Stomach smooth muscle (tissue), 2 donors: ENCODE data around the gene PHOX2A.

Source experiments
- H3K27ac ChIP-seq: one replicate; pipeline ENCODE4 v1.7.0; 2013; ENCODE audit warnings: mild to moderate bottlenecking, low read length, inconsistent platforms
- H3K27me3 ChIP-seq, 2 donors: one replicate each; pipeline ENCODE4 v1.7.0; 2013; ENCODE audit warnings: low read length in 2 of 2; ENCODE audit not compliant: insufficient read depth in 2 of 2, control insufficient read depth in 1 of 2
- H3K36me3 ChIP-seq, 2 donors: one replicate each; pipeline ENCODE4 v1.7.0; 2013; ENCODE audit warnings: low read length in 2 of 2; ENCODE audit not compliant: control insufficient read depth in 2 of 2, insufficient read depth in 2 of 2
- H3K4me1 ChIP-seq: one replicate; pipeline ENCODE4 v1.7.0; 2013; ENCODE audit warnings: low read length; ENCODE audit not compliant: control insufficient read depth, insufficient read depth
- H3K4me3 ChIP-seq, 2 donors: one replicate each; pipeline ENCODE4 v1.7.0; 2013; ENCODE audit warnings: low read length in 2 of 2
- H3K9ac ChIP-seq, 2 donors: one replicate each; pipeline ENCODE4 v1.7.0; 2013; ENCODE audit warnings: low read length in 2 of 2, mild to moderate bottlenecking in 1 of 2
- H3K9me3 ChIP-seq, 2 donors: one replicate each; pipeline ENCODE4 v1.7.0; 2013; ENCODE audit warnings: low read length in 2 of 2; ENCODE audit not compliant: control insufficient read depth in 2 of 2
- donor health status: healthy.
- donor health status: Pancreatic carcinoma.

PHOX2A gene

DNA sequence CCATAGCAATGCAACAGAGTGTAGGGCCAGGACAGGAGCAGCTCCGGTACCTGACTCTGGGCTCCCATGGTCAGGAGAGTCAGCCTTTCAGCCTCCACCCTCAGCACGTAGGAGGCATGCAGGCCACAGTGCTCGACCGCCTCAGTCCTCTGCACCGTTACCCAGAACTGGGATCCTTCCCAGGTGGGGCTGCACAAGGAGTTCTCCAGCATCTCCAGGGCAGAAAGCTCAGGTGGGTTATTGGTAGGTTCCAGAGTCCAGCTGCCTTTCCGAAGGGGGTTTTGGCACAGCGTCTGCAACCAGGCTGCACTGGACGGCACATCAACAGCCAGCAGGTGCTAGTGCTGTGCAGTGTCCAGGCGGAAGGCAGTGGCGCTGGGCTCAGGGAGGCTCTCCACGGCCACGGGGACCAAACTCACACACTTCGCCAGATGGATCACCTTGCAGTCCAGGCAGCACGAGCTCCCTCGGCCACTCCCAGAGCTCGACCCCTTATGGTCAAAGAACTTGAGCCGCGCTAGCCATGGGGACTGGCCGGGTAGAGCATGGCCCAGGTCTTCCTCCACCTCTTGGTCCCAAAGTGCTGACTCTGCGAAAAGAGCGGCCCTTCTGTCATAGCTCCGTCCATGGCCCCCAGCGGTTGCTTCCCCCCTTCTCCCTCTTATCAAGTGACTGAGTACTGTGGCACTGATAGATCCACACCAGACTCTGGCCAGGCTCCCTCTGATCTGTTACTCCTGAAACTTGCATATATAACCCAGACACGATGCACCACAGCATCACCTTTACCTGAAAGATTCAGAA lies 6.9 kb upstream of the PHOX2A start:
- H3K9me3 ChIP-seq = no peaks in the 10 kb centered on the region
- H3K9ac ChIP-seq = no peak overlapping the region
- no peaks in the 10 kb centered on the region for H3K36me3 ChIP-seq
- no peaks in the 10 kb centered on the region for H3K4me1 ChIP-seq
- H3K27me3 ChIP-seq = peaks cover 13 to 24% of the 10 kb centered on the region in 2 donors
- no peak overlapping the region for H3K27ac ChIP-seq
- H3K4me3 ChIP-seq = no peak overlapping the region

DNA sequence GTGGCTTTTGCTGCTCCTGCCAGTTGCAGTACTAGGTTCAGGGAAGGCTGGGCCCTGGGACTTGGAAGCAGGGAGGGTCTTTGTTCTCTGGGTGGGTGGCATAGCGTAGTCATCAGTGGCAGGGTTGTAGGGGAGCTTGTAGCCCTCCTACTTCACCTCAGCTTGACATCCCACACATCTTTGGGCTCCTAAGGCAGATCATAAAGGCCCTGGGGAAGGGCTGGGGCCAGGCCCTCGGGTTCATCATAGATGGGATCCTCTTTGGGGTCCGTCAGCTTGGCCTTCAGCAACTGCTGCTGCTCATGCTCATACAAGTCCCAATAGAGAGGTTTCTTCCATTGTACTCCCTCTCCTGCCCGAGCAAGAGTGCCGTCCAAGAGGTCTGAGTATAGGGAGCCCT lies 6.0 kb upstream of the PHOX2A start:
- peaks cover 22 to 31% of the 10 kb centered on the region in 2 donors for H3K27me3 ChIP-seq
- no peak overlapping the region for H3K9ac ChIP-seq
- H3K4me1 ChIP-seq = peaks cover under 1% of the 10 kb centered on the region
- H3K9me3 ChIP-seq = no peaks in the 10 kb centered on the region
- no peak overlapping the region for H3K27ac ChIP-seq
- no peaks in the 10 kb centered on the region for H3K36me3 ChIP-seq
- no peak overlapping the region for H3K4me3 ChIP-seq

DNA sequence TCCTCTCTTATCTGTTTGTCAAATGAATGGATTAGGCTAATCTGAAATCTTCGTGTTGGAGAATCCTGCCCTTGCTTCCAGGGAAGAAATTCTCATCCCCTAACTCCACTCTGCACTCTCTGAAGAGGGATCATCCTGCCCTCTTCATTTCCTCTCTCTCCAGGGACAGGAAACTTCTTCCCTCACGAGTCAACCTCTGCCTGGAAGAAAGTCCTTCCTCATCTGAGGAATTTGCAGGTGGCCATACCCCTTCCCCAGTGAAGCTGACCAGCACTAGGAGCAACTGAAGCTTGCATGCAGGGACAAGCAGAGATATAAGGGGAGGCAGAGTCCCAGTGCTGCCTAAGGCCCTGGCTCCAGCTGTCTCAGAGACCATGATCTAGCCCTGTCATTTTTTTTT lies 3.6 kb upstream of the PHOX2A start:
- Histone ChIP-seq H3K9me3 (no peaks in the 10 kb centered on the region), H3K36me3 (no peaks in the 10 kb centered on the region), H3K9ac (no peak overlapping the region), H3K27me3 (peaks cover 42 to 50% of the 10 kb centered on the region in 2 donors), H3K4me3 (no peak overlapping the region), H3K27ac (no peak overlapping the region), H3K4me1 (peaks cover 8% of the 10 kb centered on the region)

DNA sequence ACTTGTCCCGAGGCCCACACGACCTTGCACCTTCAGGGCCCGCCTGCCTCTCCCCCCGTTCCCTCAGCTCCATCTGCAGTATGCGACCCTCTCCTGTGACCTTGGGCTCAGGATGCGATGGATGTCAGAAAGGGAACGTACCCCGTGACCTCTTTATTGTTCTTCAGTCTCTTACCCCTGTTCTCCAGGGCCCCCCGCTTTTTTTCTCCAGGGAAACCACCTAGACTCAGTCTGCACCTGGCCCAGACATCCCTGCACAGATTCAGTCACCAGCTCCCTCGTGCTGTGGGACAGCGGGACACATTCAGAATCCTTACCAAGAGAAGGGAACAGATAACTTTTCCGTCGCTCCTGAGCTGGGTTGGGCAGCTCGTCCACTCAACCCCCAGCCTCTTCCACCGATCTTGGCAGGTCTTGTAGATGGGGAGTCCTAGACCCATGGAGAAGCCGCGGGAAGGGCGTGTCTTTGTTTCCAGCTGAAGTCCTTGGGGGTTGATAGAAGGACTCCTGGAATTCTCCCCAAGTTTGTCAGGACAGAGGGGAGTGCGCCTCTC lies 1.4 kb upstream of the PHOX2A start:
- H3K9me3 ChIP-seq = no peaks in the 10 kb centered on the region
- H3K27ac ChIP-seq = no peak overlapping the region
- H3K27me3 ChIP-seq = peaks cover 52 to 62% of the 10 kb centered on the region in 2 donors
- H3K9ac ChIP-seq = no peak overlapping the region
- H3K4me3 ChIP-seq = no peak overlapping the region
- no peaks in the 10 kb centered on the region for H3K36me3 ChIP-seq
- H3K4me1 ChIP-seq = peaks cover 15% of the 10 kb centered on the region

DNA sequence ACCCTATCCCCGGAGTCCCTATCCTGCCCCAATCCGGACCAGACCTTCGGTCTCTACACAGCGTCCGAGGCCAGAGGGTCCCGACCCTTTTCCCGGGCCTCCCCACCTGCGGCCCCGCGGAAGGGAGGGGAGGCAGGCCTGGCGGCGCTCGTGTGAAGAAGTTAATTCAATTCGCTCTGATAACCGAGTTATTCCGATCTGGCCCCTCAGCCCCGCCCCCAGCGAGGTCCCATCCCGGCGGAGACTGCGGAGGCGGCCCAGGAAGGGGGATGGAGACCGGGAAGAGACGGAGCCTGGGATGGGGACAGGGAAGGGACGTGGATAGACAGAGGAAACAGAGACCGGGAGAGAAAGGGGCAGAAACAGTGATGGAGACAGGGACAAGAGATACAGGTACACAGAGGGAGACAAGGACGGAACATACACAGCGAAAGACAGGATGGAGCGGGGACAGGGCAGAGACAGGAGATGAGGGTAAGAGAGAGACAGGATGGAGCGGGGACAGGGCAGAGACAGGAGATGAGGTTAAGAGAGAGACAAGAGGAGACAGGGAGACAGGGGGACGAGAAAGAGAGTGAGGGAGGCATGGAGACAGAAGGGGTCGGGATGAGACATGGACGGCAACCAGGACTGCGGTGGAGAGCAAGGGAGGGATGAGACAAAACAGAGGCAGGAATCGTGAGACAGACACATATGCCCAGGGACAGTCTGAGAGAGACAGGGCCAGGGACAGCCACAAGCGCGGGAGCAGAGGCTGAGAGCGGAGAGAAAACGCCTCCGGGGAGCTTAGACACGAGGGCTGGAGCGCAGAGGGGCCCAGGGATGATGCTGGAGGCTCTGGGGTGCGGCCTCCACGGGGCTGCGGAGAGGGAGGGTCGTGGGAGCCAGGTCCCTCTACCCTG lies 636 bp upstream of the PHOX2A start:
- H3K27ac ChIP-seq = no peak overlapping the region
- peaks cover 52 to 57% of the 10 kb centered on the region in 2 donors for H3K27me3 ChIP-seq
- no peaks in the 10 kb centered on the region for H3K36me3 ChIP-seq
- no peak overlapping the region for H3K9ac ChIP-seq
- peaks cover 23% of the 10 kb centered on the region for H3K4me1 ChIP-seq
- H3K4me3 ChIP-seq = no peak overlapping the region
- H3K9me3 ChIP-seq = no peaks in the 10 kb centered on the region

DNA sequence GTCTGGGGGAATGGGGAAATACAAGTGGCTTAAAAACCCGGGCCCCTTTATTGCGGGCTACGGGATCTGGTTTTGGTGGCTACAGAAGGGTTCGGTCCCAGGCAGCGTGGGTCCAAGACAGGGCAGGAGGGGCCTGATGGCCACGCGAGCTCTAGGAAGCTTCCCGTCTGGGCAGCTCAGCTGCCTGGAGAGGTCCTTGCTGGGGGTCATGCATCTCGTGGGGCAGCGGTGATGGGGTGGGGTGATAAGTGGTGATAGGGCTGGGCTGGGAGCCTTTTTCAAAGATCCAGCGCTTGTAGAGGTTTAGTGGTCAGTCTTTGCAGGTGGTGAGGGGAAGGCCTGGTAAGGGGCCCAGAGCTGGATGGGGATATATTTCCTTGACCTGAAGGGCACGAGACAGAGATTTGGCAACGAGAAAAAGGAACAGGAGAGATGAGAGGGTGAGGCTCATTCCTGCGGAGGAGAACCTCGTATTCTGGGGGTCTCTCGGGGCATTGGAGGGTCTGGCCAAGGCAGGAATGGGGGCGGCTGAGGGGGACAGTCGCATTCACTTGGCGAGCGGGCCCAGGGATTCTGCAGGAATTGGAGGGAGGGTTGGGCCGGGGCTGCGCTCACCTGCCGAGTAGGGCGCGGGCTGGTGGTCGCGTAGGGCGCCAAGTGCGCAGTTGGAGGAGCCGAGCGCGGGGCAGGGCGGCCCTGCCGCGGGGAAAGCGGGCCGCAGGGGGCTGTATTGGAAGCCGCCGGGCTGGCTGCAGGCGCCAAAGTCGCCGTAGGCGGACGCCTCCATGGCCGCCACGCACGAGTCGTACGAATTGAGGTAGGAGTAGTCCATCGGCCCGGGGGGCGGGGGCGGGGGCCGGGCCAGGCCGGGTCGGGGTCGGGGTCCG lies 560 bp downstream of the PHOX2A start:
- no peak overlapping the region for H3K4me3 ChIP-seq
- H3K27me3 ChIP-seq = peaks cover 52 to 54% of the 10 kb centered on the region in 2 donors
- no peak overlapping the region for H3K27ac ChIP-seq
- no peaks in the 10 kb centered on the region for H3K9me3 ChIP-seq
- no peak overlapping the region for H3K9ac ChIP-seq
- peaks cover 34% of the 10 kb centered on the region for H3K4me1 ChIP-seq
- no peaks in the 10 kb centered on the region for H3K36me3 ChIP-seq

DNA sequence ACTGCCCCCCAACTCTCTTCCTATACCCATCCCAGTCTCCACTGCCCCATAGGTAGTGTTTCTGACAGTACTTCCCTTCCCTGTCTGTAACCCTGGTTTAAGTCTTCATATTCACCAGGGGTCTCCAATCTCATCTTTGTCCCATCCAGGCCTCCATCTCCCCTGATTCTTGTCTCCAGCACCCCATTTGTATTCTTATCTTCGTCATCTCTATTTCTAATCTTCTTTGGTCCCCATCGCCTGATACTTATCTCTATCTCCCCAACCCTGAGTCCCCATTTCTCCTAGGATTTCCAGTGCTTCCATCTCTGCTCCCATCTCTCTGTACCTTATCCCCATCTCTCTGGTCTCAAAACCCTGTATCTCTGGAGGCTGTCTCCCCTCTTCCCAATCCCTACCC lies 1.8 kb downstream of the PHOX2A start:
- Histone ChIP-seq H3K4me1 (peaks cover 47% of the 10 kb centered on the region), H3K27me3 (peaks cover 46 to 49% of the 10 kb centered on the region in 2 donors), H3K27ac (no peak overlapping the region), H3K36me3 (peaks cover 2% of the 10 kb centered on the region in 2 donors), H3K9me3 (no peaks in the 10 kb centered on the region), H3K4me3 (no peak overlapping the region), H3K9ac (no peak overlapping the region)

DNA sequence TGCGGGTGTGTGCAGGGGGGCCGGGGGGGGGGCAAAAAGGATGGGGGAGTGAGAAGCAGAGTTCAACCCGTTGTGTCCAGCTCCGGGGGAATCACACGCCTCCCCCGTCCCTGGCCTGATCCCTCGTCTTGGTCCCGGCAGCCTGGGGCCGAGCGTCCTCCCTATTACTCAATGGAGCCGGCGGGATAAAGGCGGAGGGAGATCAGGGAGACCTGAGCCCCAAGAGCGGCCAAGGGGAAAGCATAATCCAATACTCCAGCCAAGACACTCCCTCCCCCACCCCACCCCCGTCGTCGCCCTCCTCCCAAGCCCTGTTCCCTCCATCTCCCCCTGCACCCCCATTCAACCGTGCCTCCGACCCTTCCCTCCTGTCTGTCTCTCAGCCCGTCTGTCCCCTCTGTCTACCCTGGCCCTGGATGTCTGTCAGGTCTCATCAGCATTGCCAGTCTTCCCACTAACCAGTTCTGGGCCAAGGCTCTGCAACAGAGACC lies 2.6 kb downstream of the PHOX2A start:
- Histone ChIP-seq H3K9me3 (no peaks in the 10 kb centered on the region), H3K27ac (no peak overlapping the region), H3K27me3 (peaks cover 41 to 42% of the 10 kb centered on the region in 2 donors), H3K36me3 (peaks cover 5 to 8% of the 10 kb centered on the region in 2 donors), H3K4me3 (no peak overlapping the region), H3K9ac (no peak overlapping the region), H3K4me1 (peaks cover 55% of the 10 kb centered on the region)

DNA sequence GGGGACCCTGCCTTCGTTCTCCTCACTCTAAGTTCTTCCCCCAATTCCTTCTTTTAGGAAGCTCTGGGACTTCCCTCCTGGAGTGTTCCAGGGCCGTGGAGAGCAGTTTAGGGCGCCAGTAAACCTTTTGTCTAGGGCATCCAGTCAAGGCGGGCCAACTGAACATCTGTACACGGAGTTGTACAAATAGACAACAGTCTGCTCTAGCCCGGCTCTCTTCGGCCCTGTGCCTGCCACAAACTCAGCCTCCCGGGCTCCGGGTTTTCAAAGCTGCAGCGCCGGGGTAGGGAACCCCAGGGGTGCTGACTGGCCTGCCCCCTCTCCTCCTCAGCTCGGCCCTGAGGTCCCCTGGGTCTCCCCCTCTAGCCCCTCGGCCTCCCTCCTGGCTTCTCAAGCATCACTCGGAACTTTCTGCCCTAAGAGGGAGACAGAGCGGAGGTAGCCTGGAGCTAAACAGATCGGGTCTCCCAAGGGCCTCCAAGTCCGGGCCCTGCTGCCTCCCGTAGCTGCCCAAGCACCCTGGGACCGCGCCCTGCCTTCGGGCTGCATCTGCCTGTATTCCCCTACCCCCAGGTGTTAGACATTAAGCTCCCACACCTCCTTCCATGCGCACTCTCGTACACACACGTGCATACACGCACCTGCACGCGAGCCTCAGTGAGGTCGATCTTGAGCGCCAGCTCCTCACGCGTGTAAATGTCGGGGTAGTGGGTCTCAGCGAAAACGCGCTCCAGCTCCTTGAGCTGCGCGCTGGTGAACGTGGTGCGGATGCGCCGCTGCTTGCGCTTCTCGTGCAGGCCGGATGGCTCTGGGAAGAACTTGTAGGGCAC lies 3.3 kb downstream of the PHOX2A start:
- H3K36me3 ChIP-seq = peaks cover 5 to 12% of the 10 kb centered on the region in 2 donors
- H3K9ac ChIP-seq = peak overlapping the region in 1 of 2 donors; percentile 28
- H3K27ac ChIP-seq = no peak overlapping the region
- peaks cover 37 to 38% of the 10 kb centered on the region in 2 donors for H3K27me3 ChIP-seq
- no peaks in the 10 kb centered on the region for H3K9me3 ChIP-seq
- H3K4me1 ChIP-seq = peaks cover 59% of the 10 kb centered on the region
- H3K4me3 ChIP-seq = peak overlapping the region; percentile 36 to 61
